HepG2 (cell line): ENCODE measurements around the gene GPER1.

Source experiments
- CHD2 ChIP-seq: IDR thresholded peaks from 2 replicates; pipeline ENCODE4 v1.6.1; 2011; ENCODE audit warnings: low read depth, low read length, improper control_type of control experiment
- FOXM1 ChIP-seq: sonication (generic); formaldehyde crosslinking; IDR thresholded peaks from 2 replicates; pipeline ENCODE4 v1.5.0; 2020; ENCODE audit warnings: missing genetic modification reagents
- MAFK ChIP-seq, 2 experiments: IDR thresholded peaks in 1 of 2; conservative IDR thresholded peaks in 1 of 2; 2 replicates each; pipeline ENCODE4 v1.6.1; 2011; ENCODE audit warnings: improper control_type of control experiment in 2 of 2, low read length in 2 of 2
- NR3C1 ChIP-seq: sonication (generic); formaldehyde crosslinking; IDR thresholded peaks from 2 replicates; pipeline ENCODE4 v1.4.0; 2020; ENCODE audit warnings: missing genetic modification reagents
- PTBP1 ChIP-seq: fragments of 200-400 bp; formaldehyde crosslinking; IDR thresholded peaks from 2 replicates; pipeline ENCODE4 v1.6.1; 2018; ENCODE audit warnings: low read length, low read depth; ENCODE audit not compliant: poor library complexity, severe bottlenecking
- RFX5 ChIP-seq: IDR thresholded peaks from 2 replicates; pipeline ENCODE4 v1.6.1; 2011; ENCODE audit warnings: low read depth, low read length, improper control_type of control experiment
- ZNF34 ChIP-seq: sonication (generic); formaldehyde crosslinking; IDR thresholded peaks from 2 replicates; pipeline ENCODE4 v1.4.0; 2020; ENCODE audit warnings: mild to moderate bottlenecking, missing genetic modification reagents, borderline replicate concordance
- ZNF776 ChIP-seq: sonication (generic); formaldehyde crosslinking; IDR thresholded peaks from 2 replicates; pipeline ENCODE4 v1.4.0; 2020; ENCODE audit warnings: mild to moderate bottlenecking, missing genetic modification reagents
- TF ChIP-seq, protein P1 (sequence below): sonication (generic); formaldehyde crosslinking; IDR thresholded peaks from 2 replicates; pipeline ENCODE4 v1.5.0; 2020; ENCODE audit warnings: mild to moderate bottlenecking, missing genetic modification reagents, moderate library complexity
- TF ChIP-seq, protein P2 (sequence below): sonication (generic); formaldehyde crosslinking; IDR thresholded peaks from 2 replicates; pipeline ENCODE4 v1.4.0; 2020; ENCODE audit warnings: missing genetic modification reagents
- TF ChIP-seq, protein P3 (sequence below): IDR thresholded peaks from 2 replicates; pipeline ENCODE4 v1.6.1; 2012; ENCODE audit warnings: inconsistent platforms

DNA sequence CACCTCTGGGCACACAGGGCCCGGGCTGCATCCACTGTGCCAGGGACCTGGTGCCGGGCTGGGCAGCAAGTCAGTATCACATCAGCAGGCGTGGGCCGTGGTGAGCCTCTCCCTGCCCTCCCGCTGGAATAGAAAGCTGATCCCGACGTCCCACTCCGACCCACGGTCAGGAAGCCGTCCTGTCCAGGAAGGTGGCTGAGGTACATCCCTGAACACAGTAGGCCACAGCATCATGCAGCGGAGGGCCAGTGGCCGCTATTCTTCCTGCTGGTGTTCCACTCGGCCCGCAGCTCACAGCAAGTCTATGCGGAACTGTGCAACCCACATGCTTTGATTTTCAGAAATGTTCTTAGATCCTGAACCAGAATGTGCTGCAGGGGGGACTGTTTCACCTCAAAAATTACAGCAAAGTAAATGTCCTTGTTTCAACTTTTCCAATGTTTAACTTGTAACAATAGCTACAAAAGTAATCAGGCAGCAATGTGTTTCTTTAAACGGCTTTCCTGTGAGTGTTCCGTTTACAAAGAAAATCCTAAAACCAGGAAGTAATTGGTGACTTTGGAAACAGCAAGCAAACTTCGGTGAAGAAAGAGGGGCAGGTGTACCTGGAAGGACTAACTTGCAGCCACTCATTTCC lies 44.2 kb upstream of the GPER1 start:
- TF ChIP-seq CHD2 = no peak
- no peak for TF ChIP-seq NR3C1 (CRISPR knock-in tag)
- TF ChIP-seq, protein P1, sequence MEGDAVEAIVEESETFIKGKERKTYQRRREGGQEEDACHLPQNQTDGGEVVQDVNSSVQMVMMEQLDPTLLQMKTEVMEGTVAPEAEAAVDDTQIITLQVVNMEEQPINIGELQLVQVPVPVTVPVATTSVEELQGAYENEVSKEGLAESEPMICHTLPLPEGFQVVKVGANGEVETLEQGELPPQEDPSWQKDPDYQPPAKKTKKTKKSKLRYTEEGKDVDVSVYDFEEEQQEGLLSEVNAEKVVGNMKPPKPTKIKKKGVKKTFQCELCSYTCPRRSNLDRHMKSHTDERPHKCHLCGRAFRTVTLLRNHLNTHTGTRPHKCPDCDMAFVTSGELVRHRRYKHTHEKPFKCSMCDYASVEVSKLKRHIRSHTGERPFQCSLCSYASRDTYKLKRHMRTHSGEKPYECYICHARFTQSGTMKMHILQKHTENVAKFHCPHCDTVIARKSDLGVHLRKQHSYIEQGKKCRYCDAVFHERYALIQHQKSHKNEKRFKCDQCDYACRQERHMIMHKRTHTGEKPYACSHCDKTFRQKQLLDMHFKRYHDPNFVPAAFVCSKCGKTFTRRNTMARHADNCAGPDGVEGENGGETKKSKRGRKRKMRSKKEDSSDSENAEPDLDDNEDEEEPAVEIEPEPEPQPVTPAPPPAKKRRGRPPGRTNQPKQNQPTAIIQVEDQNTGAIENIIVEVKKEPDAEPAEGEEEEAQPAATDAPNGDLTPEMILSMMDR = no peak
- TF ChIP-seq MAFK (conservative IDR thresholded peaks at IDR 0.05 in 1 of 2, IDR thresholded peaks at IDR 0.05 in 1 of 2; ENCODE audit: low read length in 2 of 2) = no peak
- TF ChIP-seq FOXM1 (CRISPR knock-in tag) = no peak
- TF ChIP-seq, protein P2, sequence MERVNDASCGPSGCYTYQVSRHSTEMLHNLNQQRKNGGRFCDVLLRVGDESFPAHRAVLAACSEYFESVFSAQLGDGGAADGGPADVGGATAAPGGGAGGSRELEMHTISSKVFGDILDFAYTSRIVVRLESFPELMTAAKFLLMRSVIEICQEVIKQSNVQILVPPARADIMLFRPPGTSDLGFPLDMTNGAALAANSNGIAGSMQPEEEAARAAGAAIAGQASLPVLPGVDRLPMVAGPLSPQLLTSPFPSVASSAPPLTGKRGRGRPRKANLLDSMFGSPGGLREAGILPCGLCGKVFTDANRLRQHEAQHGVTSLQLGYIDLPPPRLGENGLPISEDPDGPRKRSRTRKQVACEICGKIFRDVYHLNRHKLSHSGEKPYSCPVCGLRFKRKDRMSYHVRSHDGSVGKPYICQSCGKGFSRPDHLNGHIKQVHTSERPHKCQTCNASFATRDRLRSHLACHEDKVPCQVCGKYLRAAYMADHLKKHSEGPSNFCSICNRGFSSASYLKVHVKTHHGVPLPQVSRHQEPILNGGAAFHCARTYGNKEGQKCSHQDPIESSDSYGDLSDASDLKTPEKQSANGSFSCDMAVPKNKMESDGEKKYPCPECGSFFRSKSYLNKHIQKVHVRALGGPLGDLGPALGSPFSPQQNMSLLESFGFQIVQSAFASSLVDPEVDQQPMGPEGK = no peak
- TF ChIP-seq RFX5 = no peak
- TF ChIP-seq, protein P3, sequence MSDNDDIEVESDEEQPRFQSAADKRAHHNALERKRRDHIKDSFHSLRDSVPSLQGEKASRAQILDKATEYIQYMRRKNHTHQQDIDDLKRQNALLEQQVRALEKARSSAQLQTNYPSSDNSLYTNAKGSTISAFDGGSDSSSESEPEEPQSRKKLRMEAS = no peak
- no peak for TF ChIP-seq PTBP1
- no peak for TF ChIP-seq ZNF34 (CRISPR knock-in tag)
- TF ChIP-seq ZNF776 (CRISPR knock-in tag) = no peak
